GM10847 (cell line): Measurements from ENCODE around the gene ITPRIPL1.

Experiments
- POLR2A ChIP-seq: IDR thresholded peaks from 2 replicates; pipeline ENCODE4 v1.6.1; 2011; ENCODE audit not compliant: insufficient read length; ENCODE audit errors: extremely low read depth

The ITPRIPL1 gene, protein sequence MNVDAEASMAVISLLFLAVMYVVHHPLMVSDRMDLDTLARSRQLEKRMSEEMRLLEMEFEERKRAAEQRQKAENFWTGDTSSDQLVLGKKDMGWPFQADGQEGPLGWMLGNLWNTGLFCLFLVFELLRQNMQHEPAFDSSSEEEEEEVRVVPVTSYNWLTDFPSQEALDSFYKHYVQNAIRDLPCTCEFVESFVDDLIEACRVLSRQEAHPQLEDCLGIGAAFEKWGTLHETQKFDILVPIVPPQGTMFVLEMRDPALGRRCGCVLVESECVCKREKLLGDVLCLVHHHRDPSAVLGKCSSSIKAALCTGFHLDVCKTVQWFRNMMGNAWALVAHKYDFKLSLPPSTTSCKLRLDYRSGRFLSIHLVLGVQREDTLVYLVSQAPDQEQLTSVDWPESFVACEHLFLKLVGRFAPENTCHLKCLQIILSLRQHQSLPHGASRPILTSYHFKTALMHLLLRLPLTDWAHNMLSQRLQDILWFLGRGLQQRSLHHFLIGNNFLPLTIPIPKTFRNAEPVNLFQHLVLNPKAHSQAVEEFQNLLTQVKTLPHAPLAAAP

DNA sequence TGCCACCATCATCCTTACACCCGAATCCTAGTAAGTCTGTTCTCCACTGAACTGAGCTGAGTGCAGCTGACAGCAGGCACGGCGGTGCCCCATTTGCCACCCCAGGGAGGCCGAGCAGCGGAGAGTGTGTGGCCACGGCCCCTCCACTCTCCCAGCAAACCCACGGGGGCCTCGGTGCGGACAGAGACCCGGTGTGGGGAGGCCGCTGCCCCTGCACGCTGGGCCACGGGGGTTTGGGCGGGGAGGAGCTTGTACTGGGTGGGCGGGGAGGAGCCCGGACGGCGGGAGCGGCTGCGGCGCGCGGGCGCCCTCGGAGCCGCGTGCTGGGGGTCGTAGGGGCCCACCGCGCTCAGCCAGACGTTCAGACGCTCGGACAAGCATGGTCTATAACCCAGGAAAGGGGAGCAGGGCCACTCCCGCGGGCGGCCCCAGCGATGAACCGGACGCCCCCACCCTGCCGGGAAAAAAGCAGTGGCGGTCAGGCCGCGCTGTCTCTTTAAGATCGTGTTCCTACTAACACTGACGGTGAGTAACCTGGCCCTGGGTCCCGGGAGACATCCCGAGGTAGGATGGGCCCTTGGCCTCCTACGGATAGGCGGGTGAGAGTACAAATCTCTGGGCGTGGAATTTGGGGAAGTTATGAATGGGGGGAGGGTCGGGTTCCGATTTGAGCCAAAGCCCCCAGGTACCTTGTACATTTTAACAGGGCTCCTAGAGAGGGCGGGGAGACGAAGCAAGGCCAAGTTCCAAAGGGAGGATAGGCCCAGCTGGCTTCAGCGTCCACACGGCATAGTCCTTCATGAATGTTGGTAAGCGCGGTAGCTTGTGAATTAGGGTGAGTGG, at the start of gene ITPRIPL1:
ITPRIPL1 (plus strand) TSS at position 277 of the 843 bp plus-strand sequence; CDS start at position 800, 523 bp downstream.
- TF ChIP-seq POLR2A: peak; percentile 38

DNA sequence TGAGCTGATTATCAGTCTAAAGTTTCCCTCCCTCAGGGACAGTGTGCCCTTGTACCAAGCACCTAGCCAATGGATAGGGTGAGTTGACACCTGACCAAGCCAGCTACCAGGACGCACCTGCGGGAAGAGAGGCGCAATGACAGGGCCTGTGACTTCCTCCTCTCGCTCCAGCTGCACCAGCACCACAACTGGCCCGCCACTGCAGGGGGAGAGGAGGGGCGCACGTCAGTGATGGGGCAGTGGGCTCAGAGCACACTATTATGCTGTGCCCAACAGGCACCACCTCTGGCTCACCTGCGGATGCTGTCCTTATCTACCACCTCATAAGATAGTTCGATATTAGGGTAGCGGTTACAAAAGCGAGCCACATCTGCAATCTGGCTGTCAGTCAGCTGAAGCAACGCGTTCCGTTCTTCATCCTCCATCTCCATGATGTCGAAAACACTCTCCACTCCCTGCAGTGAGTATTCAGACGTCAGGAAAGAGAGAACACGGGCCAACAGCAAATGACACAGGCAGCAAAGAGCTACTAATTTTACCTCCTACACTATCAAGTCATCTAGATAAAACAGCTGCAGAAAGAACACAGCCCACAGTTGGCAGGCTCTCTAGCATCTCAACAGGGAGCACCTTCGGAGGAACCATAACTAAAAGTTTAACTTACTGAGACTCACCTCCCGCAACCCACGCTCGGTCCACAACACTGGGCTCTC, 48.2 kb upstream of the ITPRIPL1 start:
- no peak for TF ChIP-seq POLR2A

DNA sequence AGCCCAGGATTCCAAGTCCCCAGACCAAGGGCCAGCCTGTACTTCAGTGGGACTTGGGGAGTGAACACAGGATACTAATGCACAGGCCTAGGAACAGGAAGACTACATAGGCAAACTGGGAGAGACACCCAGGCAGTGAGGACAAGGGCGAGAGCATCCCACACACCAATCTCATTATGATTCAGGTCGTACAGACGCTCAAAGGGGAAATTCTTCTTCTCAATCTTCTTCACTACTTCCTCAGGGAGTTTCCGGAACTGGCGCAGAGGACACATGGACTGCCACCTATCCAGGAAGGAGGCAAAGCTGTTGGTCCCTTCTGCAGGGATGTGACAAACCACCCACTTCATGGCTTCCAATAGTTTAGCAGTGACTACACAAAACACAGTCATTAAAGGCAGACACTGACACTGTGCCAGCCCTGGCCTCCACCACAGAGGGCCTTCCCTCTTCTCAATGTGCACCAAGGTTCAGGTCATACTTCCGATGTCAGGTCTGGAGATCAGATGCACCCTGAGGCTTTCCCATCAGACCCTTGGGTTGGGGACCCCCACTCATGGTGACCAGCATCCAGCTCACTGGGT, 37.8 kb upstream of the ITPRIPL1 start:
- TF ChIP-seq POLR2A: no peak

DNA sequence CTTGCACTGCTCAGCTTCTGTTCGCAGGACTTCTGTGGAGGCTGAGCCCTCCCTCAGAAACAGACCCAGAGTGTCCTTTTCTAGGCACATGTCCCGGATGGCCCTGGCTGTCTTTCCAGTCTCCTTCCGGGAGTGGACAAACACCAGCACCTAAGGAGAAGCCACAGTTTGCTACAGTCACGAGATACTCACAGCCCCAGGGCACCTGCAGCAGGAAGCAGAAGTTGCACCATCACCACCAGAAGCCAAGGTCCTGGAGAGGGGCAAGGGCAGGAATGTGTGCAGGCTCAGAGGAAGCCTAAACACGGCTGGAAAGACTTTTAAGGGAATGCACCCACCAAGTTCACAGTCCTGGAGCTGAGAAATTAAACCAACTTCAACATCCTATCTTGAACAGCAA, 33.4 kb upstream of the ITPRIPL1 start:
- TF ChIP-seq POLR2A: no peak

DNA sequence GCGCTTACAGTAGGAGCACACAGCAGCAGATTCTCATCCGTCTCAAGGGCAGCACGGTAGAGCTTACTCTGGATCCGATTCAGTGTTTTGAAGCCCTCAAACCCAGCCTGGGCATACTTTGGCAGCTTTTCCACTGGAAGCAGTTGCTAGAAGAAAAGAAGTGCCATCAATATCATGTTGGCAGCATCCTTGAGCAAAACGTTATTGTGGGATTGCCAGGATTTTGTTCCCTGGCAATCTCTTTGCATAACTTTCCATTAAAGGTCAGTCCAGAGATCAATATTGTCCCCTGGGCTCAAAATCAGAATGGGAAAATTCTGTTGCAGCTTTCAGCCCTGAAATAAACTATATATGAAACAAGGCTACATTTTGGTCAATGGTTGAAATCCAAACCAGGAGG, 28.2 kb upstream of the ITPRIPL1 start:
- TF ChIP-seq POLR2A: no peak

GRCh38 chr2:96301865-96302264, 23.3 kb upstream of the ITPRIPL1 start:
- TF ChIP-seq POLR2A: no peak

DNA sequence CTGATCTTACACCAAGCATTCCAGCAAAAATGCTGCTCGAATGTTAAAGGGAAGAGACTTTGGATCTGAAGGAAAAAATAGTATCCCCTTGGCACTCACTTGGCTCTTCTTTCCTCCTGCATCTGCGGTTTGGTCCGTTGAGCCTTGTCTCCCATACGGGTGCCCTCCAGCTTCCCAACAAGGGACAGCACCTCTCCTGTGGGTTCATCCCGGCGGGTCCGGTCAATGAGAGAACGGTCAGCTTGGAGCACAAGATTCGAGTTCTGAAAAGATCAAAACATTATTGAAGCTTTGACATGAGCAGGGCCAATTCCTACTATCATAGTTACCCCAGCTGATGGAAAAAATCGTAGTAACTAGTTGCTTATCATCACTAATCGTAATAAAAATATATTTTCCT, 20.5 kb upstream of the ITPRIPL1 start:
- no peak for TF ChIP-seq POLR2A

DNA sequence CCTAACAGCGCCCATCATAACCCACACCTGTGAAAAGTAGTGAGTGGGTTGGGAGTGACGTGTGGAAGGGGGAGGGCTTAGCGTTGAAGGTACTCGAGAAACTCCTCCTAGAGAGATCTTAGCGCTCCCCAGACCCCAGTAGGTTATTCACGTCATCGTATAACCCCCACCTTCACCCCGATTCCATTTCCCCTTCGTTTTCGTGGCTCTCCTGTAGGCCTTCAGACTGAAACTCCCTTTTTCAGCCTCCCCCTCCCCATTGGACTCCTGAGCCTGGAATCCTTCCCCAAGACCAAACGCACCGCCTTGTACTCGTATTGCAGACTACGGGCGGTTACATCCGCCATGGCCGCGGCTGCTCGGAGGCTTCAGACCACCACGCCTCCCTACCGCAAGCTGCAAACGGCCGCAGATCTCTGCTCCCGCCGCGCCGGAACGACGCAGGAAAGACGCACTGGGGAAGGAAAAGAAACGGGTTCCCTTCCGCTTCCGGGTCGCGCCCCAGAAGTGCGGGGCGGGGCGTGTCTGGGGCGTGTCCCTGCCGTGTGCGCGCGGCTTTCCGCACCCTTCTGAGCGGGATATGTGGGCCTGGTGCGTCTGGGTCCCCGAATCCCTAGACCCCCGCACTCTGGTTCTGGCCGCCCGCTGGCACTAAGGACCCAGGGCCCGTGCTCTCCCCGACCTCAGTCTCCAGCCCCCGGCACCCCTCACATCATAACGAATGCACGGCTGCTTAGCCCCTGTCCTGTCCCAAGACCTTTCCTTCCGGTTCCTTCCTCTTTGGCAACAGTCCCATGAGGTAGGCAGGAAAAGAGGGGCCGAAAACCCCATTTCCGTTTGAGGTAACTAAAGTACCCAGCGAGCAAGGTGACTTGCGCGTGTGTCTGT, 19.8 kb upstream of the ITPRIPL1 start, which contains the start of gene SNRNP200:
SNRNP200 (minus strand) TSS at position 456 of the 888 bp plus-strand sequence; CDS start at position 347, 109 bp downstream.
- peak; percentile 88 for TF ChIP-seq POLR2A

- TF ChIP-seq POLR2A: no peak
These were observed 19.2 kb upstream of the ITPRIPL1 start for GRCh38 chr2:96305979-96306308.

DNA sequence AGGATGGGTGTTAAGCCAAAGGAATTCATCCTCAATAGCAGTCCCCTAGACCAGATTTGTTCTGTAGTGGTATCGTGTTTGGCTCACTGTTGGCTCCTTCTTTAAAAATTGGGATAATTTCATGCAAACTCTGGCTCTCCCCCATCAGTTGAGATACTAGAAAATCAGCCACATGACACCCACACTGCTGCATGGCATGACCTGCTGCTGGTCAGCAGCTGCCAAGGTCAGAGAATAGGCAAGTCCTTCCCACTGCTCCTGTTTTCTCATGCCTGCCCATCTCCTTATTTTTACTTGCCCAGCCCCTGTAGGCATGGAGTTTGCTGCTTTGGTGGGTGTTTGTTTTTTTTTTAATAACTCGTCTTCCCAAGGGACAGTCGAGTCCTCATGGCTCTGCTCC, 18.7 kb upstream of the ITPRIPL1 start:
- no peak for TF ChIP-seq POLR2A

GRCh38 chr2:96308248-96308647, 16.9 kb upstream of the ITPRIPL1 start:
- no peak for TF ChIP-seq POLR2A

DNA sequence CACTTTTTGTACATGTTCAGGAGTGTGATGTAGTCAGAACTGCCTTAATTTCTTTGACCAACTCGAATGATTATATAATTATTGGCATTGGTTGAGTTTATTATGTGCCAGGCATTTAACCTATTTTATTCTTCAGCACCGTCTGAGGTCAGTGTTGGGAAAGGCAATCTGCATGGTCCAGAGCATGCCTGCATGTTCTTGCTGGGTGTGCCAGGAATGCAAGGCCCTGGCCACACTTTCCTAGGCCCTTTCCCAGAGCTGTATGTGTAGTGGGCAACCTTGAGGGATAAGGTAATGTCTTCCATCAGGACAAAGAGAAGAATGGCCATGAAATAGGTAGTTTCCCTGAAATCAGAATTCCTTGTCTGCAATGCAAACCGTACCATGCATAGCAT, 10.1 kb upstream of the ITPRIPL1 start:
- no peak for TF ChIP-seq POLR2A

GRCh38 chr2:96315400-96316071, 9.6 kb upstream of the ITPRIPL1 start:
- no peak for TF ChIP-seq POLR2A
